ENCODE data around the gene CEBPG.

The CEBPG gene

GRCh38 chr19:33373453-33374235, at the start of gene CEBPG:
TSS of gene CEBPG (plus strand) at chr19:33373709. CDS start at chr19:33379240, 5,531 bp downstream.
- peak; percentile 88 for DNase-seq (ENCODE audit: low read depth)

DNA sequence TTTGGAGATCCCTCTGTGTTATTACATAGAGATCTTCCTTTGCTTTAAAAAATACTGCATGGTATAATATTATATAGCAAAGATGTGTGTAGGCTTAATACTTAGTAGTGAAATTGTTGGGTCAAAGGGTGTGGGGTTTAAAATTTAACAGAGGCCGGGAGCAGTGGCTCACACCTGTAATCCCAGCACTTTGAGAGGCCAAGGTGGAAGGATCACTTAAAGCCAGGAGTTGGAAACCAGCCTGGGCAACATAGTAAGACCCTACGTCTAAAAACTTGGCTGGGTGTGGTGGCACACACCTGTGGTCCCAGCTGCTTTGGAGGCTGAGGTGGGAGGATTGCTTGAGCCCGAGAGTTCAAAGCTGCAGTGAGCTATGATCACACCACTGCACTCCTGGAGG, 48.9 kb upstream of the CEBPG start:
- DNase-seq (ENCODE audit: low read depth): no peak

DNA sequence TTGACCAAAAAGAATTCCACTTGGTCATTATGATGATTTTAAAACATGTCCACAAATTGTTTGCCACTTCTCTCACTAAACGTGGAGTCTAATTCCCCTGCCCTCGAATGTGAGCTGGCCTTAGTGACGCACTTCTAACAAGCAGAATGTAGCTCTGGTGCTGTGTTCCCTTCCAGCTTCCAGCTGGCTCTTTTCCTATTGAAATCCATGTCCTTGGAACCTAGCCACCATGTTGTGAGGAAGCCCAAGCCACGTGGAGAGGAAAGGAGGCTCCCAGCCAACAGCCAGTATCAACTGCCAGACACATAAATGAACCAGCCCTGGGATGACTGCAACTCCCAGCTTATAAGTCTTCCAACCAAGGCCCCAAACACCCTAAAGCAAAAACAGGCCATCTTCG, 47.6 kb upstream of the CEBPG start:
- peak; percentile 42 for DNase-seq (ENCODE audit: low read depth)

- DNase-seq (ENCODE audit: low read depth): no peak
These were observed 44.4 kb upstream of the CEBPG start for GRCh38 chr19:33329060-33329459.

GRCh38 chr19:33329736-33330135, 43.8 kb upstream of the CEBPG start:
- no peak for DNase-seq (ENCODE audit: low read depth)

DNA sequence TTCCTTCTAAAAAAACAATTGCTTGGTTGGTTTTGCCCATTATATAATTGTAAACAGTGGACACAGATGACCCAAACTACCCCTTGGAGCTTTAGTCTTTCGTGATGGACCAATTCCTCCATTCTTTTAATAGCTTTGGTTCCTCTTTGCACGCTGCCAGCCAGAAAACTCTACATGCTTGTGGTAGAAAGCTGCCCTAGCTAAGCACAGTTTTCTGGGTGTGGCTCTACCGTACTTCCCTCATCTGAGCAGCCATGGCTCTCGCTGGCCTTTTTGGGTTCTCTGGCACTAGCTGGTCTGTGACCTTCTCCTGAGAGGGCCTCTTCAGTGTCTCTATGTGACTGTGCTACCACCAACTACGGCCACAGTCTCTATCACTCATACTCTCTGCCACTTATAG, 41.3 kb upstream of the CEBPG start:
- no peak for DNase-seq (ENCODE audit: low read depth)

DNA sequence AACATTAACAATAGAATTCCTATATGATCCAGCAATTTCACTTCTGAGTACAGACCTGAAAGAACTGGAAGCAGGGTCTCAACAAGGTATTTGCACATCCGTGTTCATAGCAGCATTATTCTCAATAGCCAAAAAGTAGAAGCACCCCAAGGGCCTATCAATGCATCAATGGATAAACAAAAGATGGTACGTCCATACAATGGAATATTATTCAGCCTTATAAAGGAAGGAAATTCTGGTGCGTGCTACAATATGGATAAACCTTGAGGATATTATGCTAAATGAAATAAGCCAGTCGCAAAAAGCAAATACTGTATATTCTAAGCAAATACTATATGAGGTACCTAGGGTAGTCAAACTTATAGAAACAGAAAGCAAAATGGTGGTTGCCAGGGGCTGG, 40.4 kb upstream of the CEBPG start:
- no peak for DNase-seq (ENCODE audit: low read depth)

DNA sequence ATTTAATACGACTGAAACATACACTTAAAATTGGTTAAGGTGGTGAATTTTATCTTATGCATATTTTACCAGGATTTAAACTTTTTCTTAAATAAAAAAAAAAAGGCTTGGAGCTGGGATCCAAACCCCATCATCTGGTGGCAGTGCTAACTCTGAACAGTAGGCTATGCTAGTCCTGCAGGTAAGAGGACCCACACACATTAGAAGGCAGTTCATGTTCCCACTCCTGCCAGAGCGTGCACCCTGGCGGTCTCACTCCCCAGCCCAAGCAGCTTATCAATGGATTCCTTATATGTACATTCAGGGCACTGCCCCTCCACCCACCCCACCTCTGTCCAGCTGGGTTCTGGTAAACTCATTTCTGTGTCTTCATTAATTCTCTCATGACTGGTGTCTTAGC, 39.9 kb upstream of the CEBPG start:
- no peak for DNase-seq (ENCODE audit: low read depth)

GRCh38 chr19:33334271-33334670, 39.2 kb upstream of the CEBPG start:
- no peak for DNase-seq (ENCODE audit: low read depth)

- no peak for DNase-seq (ENCODE audit: low read depth)
These were observed 38.1 kb upstream of the CEBPG start for GRCh38 chr19:33335446-33335845.

DNA sequence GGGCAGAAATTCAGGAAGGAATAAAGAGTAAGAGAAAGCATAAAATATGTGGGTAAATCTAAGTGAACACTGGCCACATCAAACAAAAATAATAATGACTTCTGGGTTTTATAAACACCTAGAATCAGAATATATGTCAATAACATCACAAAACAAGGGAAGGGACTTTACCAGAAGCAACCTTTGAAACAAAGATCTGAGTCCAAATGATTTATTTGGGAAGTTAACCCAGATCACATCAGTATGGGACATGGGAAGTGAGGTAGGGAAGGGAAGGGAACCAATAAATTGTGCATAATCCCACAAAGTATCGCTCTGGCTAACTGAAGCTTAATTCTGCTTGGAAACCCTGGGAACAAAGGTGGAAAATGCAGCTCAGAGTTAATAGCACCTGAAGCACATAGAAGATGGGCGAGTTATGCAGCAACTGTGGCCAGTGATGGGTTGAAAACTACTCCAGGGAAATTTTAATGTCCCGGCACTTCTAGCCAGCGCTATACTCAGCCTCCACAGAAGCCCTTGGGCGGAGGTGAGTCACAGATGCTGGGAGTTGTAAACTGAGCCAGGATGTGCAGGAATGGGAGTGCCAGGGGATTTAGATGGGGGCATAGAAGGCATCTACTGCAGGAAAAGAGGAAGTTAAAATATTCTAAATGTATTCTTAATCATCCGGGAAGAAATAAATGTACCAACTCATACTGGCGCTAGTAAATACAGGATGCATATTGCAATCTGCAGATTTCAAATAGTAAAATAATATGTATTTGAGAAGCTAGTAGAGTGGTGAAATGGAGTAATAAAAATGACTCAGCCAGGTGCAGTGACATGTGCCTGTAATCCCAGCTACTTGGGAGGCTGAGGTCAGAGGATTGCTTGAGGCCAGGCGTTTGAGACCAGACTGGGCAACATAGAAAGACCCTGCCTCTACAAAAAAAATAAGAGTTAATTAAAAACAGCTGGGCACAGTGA, 34.2 kb upstream of the CEBPG start:
- no peak for DNase-seq (ENCODE audit: low read depth)

DNA sequence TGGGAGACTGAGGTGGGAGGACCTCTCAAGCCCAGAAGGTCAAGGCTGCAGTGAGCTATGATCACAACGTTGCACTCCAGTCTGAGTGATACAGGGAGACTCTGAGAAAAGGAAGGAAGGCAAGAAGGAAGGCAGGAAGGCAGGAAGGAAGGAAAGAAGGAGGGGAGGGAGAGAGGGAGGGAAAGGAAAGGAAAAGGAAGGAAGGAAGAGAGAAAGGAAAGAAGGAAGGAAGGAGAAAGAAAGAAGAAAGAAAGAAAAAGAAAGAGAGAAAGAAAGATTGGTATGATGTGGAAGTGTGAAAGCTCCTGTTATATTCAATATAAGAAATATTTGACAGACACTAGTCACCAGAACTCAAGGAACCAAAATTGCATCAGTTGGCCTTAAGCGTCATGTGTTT, 32.5 kb upstream of the CEBPG start:
- no peak for DNase-seq (ENCODE audit: low read depth)

GRCh38 chr19:33343301-33343700, 30.2 kb upstream of the CEBPG start:
- DNase-seq (ENCODE audit: low read depth): no peak

DNA sequence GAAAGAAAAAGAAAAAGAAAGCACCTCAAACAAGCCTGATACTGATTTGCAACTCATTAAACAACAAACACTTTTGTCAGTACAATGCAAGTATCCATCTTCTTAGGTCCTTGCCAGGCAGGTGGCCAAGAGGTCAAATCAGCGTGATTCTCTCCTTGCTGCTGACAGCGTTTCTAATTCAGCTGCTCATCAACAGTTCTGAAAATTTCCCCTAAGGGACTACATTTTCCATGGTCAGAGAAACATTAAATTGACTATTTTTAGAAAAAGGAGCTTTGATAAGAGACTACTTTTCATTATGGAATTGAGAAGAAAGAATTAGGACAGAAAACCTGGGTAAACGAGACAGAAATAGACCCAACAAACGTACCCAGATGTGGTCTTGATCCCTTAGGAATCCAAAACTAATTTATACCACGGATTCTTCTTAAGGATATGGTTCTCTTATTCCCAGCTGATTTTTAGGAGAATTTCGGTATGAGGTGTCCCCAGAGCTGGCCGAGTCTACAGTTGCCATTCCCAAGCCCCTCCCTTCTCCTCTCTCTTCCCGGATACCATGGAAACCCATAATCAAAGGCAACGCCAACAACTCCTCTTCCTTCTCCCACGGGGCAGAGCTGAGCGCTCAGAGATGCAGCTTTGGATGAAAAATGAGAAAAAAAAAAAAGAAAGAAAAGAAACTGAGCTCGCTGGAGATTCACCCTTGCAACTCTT, 29.5 kb upstream of the CEBPG start:
- DNase-seq (ENCODE audit: low read depth): no peak

DNA sequence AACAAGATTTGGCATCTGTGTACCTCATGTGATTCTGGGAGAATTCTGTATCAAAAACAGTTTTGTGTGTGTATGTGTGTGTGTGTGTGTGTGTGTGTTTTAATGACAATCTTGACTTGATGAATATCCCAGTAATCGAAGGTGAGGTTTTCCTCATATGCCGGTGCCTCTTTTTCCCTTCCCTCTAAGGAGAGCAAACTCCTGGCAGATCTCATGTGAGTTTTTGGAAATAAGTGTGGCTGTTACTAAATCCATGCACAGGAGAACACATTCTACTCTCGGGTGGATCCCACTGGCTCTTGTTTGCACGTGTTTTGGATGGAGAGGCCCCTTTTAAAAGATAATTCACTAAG, 29.0 kb upstream of the CEBPG start:
- DNase-seq (ENCODE audit: low read depth): no peak

GRCh38 chr19:33345163-33345562, 28.3 kb upstream of the CEBPG start:
- DNase-seq (ENCODE audit: low read depth): no peak

DNA sequence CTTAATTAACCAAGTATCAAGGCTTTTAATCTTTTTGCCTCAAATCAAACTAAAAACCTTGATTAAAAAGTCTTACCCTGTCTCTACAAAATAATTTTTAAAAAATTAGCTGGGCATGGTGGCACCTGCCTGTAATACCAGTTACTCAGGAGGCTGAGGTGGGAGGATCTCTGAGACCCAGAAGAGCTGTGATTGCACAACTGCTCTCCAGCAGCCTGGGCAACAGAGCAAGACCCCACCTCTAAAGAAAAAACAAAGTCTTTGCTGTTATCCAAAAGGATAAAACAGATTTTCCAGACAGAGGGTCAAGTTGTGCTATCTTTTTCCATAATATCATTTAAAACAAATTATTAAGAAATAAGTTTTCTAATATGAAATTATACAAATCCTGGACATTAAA, 26.8 kb upstream of the CEBPG start:
- DNase-seq (ENCODE audit: low read depth): no peak

- DNase-seq (ENCODE audit: low read depth): no peak
These were observed 26.2 kb upstream of the CEBPG start for GRCh38 chr19:33347300-33347699.

- no peak for DNase-seq (ENCODE audit: low read depth)
These were observed 25.1 kb upstream of the CEBPG start for GRCh38 chr19:33348301-33349010.

- no peak for DNase-seq (ENCODE audit: low read depth)
These were observed 23.9 kb upstream of the CEBPG start for GRCh38 chr19:33349319-33350289.

All from fibroblast of the conjunctiva (primary cell).